CD4-positive, alpha-beta T cell treated with Interleukin-21 for 1 hour (primary cell): Measurements from ENCODE around the gene DUS4L.

Source experiments
- DNase-seq: peaks from one replicate; pipeline ENCODE4 v3.0.0-alpha.2; 2020

The DUS4L gene

GRCh38 chr7:107622429-107622828, 58.7 kb downstream of the DUS4L start:
- no peak for DNase-seq

GRCh38 chr7:107622894-107623293, 59.1 kb downstream of the DUS4L start:
- DNase-seq, result no peak

GRCh38 chr7:107627002-107627401, 63.2 kb downstream of the DUS4L start:
- DNase-seq, result no peak
